HG03521 (cell line): ENCODE data around the gene DPP6.

Source experiments
- ATAC-seq: cut with Tn5 transposase; IDR thresholded peaks from one replicate; pipeline ENCODE4 v1.9.1; 2021; ENCODE audit warnings: mild to moderate bottlenecking, moderate library complexity; ENCODE audit not compliant: unreplicated experiment

Gene DPP6

DNA sequence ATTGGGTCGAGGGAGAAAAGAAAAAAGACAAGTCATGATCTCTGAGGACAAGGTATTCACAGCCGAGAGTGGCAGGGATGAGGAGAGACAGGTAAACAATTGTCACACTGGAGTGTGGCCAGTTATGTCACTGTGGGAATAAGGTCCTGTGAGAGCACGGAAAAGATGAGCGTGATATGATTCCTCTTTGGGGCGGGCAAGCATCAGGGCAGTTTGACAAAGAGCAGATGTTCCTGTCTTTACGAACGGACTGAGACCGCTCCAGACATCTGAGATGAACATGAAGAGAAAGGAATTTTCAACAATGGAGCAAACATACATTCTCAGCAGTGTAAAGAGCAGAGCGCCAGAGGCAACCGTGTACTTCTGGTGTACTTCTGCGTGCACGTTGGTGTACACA lies 278.1 kb downstream of the DPP6 start:
- ATAC-seq: no peak

DNA sequence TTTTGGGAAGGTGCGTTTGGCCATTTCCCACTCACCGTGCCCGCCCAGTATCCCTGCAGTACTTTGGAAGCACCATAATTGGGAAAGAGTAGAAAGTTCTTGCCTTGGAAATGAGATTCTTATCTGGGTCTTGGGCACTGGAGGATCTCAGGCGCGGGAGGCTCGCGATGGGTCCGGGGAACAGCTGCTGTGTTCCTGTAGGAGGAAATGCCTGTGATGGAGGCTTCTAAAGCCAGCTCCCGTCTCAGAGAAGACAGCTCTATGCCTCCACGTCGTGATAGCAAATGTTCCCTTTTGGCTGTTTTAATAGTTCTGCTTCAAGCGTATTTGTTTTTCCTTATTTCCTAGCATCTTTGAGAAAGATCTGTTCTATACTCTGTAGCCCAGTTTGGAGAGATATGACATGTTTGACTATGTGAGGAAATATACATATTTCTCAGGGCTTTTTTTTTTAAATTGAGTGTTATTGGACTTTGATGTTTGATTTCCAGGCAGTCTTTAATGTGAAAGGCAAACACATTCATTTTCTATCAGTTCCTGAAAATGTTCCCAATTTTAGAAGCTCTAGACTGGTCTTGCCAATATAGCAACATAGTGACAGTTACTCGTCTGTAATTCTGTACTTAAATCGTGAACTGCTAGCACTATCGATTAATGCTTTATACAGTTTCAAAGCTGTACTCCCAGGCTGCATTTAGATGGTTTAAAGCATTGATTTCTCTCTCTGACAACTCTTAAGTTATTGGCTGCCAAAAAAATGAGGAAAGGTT lies 280.8 kb downstream of the DPP6 start:
- no peak for ATAC-seq

DNA sequence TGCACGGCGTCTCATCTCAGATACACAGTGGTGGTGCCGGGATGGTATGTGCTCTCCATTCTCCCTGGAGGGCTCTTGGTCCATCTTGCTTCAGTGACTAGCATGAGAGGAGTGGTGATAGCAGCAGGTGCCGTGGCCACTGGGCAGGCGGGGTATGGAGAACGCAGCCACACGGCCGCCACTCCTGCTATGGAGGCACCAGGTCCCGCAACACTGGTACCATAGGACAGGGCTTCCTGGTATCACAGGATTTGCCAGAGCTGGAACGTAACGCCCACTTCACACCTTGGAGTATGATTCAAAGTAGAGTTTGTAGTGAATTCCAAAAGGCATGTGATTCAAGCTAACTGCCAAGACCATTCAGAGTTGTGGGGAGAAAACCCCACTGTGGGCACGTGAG lies 284.1 kb downstream of the DPP6 start:
- no peak for ATAC-seq

DNA sequence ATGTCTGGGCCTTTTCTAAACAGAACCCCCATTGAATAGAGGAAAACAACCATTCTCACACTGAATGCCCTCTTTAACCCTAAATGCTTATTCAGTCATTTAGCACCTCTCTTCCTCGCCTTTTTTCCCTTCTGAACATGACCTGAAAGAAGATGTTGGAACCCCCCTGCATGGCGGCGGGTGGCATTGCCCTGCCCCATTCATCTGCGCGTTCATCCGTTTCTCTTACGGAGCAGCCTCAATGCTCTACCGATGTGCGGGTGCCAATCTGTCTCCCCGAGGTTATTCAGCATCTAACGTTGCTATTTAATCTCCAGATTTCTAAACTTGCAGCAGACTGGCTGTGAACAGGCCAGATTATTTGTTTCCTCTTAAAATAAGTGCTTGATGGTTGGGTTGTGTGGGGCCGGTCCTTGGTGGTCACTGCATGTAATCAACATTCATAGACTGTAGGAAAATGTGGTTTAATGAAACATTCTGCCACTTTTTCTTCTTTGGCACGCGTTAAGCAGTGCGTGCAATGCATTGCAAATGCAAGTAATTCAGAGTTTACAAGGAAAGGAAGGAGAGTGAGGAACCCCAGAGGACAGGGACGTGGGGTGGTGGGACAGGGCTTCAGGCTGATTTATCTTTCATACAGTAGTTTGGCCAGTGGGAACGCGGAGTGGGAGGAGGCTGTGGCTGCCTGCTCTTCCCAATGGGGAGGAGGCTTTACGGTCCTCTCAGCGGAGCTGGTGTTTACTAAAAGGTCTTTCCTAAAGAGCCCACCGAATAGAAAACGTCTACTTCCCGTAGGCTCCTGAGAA lies 286.7 kb downstream of the DPP6 start:
- no peak for ATAC-seq

DNA sequence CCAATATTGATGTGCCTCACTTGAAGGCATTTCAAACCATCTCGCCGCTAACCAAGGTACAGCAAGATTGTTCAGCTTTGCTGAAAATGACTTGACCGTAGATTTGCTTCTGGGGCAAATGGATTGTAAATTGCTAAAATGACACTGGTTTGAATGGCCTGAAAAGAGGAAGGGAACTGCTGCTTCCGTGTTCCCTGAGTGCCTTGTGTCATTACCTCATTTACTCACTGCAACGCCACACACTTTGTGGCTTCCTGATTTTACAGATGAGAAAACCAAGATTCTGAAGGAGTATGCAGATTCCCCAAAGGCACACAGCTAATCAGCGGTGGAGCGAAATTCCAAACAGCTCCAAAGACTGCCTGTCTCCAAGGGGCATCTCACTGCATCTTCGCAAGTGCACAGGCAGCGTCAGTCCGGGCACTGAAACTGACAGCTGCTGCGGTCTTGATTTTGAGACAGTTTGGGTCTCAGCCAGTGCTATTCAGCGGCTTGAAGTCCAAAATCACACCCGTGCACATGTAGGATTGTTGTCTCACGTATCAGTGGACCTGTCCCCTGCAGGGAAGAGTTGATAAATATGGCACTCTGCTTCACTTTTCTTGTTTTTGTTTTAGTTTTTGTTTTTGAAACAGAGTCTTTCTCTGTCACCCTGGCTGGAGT lies 290.9 kb downstream of the DPP6 start:
- ATAC-seq: no peak

DNA sequence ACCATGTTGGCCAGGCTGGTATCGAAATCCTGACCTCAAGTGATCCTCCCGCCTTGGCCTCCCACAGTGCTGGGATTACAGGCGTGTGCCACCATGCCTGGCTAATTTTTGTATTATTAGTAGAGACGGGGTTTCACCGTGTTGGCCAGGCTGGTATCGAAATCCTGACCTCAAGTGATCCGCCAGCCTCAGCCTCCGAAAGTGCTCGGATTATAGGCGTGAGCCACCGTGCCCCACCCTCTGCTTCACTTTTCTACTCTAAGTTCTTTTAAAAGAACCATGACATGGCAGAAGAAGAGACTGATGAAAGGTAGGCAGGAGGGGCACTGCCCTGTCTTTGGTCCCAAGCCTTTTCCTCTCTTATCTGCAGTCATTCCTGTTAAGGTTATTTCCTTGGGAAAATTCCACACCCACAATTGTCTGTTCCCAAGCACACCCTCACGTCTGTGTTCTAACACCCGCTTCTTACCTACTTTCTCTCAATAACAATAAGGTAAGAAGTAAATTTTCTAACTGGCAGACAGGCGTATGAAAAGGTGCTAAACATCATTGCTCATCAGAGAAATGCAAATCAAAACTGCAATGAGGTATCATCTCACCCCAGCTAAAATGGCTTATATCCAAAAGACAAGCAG lies 291.7 kb downstream of the DPP6 start:
- ATAC-seq: no peak

DNA sequence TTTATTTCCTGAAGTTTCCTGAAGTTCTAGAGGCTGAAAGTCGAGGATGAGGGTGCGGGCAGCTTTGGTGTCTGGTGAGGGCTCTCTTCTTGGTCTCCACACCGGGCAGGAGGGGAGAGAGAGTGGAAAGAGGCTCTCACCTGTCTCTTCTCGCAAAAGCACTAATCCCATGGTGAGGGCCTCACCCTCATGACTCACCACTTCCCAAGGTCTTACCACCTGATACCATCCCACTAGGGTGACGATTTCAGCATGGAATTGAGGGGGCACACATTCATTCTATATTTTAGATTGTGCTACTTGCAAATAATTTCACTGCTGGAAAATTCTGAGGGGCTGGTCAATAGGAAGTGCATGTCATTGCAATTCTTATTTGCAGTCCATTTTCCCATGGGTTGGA lies 292.9 kb downstream of the DPP6 start:
- no peak for ATAC-seq

DNA sequence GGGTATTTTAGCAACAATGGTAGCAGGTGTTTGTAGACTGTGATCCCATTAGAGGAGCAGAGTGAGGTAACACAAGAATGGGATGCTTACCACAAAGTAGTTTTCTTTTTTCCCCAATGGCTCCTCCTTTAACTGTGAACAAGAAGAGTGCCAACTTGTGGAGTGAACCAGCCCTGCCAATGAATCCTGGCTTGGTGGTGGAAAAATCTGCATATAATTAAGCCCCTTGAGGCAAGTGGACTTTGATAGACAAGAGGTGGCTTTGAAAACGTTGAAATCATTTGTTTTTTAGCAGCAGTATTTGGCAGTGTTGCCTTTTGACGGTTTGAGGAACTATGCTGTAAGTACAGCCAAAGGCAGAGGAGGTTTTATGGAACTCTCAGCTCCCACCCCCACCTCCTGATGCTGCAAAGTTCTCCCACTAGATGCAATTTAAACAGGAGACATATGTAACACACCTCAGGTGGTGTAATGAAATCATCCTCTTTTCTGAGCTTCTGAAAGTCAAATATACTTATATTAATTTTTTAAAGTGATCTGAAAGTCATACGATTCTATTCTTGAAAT lies 295.6 kb downstream of the DPP6 start:
- ATAC-seq: no peak

DNA sequence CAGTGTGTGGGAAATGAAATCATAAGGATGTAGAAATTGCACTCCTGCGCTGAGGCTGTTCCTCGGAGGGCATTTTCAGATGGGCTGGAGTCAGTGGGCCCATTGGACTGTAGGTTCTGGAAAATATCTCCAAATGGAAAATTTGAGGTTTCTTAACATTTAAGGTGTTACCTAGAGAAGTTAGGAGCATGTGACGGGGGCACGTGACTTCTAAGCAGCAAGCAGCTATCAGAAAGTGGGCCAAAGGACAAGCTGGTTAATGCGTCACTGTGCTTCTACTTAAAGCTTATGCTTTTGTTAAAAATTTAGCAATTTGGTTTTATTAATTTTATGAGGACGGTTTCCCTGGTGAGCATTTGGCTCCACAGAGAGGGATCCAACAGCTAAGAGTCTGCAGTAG lies 298.7 kb downstream of the DPP6 start:
- no peak for ATAC-seq

DNA sequence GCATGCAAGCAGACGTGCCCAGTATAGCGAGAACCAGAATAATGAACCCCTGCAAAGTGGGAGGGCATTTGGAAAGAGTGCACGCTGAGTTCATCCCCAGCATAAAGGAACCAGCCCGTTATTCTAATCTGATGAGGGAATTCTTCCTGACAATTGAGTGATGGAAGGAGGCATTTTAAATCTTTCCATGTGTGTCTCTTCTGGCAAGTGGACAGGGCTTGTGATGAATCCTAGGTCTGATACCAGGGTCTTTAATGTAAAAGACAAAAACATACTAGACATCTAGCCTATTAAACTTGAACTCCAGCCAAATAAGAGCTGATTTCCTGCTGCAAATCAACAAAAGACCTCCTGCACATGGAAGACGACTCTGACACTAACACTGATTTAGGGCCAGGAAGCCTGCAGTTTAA lies 301.2 kb downstream of the DPP6 start:
- no peak for ATAC-seq

DNA sequence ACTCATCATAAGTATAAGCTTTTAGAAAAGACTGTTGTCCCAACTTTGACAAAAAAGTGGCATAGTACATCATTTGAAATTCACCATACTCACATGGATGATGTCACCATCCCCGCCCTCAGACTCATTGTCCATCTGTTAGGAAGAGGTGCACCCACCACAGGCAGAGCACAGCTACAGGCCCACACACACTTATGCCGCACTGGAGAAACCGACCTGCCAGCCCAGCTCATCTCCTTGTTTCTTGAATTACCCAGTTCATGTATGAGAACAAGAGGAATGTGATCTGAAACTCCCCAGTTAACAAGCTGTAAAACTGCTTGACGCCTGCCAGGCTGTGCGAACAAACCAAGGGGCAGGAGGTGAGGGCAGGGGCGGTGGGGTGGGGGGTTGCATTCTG lies 312.0 kb downstream of the DPP6 start:
- ATAC-seq: no peak

DNA sequence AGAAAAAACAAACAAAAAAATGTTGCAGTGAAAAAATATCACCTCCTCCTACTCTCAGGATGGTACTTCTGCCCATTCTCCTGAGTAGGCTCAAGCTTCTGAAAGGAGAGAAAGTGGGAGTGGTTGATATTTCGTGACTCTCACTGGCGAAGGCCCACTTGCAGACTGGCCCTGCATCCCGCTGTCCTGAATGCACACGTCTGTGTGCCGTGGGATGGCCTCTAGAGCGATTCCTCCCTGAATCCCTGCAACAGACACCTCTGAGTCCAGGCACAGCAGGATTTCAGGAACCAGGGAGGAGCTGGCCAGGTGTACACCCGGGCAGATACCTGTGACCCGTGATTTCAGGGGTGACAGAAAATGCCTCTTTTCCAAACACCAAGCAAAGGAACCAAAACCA lies 319.2 kb downstream of the DPP6 start:
- no peak for ATAC-seq

DNA sequence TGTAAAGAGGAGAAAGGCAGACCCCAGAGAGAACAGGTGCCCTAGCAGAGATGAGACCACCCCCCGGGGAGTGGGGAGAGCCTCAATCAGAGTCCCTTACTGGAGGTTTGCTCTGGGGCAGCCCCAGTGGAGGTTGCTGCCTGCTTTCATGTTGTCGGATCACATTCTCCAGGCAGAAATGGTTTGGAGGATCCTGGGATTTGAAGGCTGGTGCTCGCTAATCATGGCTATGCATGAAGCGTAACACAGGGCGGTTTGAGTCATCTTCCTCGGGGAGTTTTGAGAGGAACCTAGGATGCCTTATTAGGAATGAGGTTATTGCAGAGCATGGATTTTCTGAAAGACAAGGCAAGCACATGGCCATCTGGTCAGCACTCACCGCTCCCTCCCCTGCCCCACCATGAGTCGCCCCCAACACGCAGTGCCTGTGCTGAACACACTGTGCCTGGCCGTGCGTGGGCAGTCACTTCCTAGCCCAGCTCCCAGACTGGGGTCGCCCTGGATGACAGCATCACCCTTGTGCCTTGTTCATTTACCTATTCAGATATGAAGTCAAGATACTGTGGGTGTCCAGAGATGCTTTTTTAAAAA lies 319.9 kb downstream of the DPP6 start:
- ATAC-seq: no peak

DNA sequence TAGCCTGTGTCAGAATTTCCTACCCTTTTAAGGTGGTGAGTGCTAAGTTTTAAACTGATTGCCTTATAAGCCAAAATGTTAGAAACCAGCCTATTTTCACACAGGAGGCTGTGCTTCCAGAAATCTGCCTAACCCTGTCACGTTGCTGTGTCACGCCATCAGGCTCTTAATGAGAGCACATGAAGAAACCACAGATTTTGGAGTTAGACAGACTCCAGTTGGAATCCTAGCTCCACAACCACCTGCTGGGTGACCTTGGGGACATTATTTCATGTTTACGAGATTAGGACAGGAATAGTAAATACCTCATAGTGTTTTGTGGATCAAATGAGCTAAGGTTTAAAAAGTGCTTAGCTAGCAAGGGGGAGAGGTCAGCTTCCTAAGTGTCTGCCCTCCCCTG lies 321.8 kb downstream of the DPP6 start:
- no peak for ATAC-seq

DNA sequence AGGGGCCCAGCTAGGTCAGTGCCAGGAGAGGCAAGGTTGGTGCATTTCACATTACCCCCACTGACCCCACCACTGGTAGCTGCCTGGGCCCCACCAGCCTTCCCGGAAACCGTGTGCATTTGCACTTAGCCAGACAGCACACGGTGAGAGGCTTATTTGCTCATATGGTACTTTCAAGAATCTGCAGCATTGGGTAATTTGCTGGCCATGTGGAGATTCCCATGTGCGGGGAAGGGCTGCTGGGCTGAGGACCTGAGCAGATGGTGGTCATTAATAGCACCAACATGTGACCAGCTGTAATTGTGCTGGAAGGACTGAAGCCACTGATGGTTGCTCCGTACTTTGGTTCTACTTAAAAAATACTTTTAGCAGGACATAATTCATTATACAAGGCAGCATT lies 323.8 kb downstream of the DPP6 start:
- no peak for ATAC-seq

DNA sequence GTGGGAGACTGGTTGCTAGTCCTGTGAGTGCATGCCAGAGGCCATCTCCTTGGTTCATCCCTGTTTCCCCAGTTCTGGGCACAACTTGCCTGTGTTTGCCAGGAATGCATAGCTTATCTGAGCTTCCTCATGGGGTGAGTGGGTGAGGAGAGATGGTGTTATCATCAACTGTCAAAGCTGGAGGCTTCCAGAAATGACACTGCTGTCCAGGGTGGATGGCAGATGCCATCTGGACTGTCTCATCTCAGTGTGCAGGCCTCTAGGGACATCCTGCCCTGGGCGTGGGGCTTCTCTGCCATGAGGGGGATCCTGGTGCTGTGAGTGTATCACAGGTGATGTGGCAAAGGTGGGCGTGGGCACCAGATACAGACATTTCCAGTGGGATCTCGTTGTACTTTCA lies 328.6 kb downstream of the DPP6 start:
- no peak for ATAC-seq

DNA sequence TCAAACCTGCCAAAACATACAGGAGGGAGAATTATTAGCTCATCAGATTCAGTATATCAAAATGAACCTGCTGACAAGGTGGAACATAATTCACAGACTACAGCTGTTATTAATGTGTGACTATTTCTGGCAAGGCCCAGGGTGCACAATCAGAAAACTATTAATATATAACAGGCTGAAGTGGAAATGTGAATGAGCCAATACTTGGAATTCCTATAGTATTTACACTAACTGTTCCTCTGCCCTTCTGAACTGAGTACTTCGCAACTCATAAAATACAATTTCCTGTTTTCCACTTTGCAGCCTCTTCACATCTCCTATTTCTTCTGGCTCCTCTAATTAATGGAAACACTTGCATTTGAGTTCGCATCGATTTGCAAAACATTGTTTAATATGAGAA lies 330.8 kb downstream of the DPP6 start:
- ATAC-seq: no peak

DNA sequence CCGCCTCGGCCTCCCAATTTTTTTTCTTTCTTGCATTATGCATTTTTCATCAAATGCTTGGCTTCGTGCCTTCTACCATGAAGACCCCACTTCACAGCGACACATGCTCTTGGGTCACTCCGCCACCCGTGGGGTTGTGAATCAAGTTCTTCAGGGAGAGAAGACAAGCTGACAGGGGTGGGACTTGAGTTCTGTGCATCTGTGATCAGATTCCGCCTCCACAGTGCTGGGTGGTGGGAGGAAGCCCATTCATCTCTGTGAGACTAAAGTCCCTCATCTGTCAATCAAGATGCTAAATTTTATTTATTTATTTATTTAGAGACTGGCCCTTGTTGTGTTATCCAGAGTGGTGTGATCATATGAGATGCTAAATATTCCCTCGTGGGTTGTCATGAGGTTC lies 333.0 kb downstream of the DPP6 start:
- no peak for ATAC-seq

DNA sequence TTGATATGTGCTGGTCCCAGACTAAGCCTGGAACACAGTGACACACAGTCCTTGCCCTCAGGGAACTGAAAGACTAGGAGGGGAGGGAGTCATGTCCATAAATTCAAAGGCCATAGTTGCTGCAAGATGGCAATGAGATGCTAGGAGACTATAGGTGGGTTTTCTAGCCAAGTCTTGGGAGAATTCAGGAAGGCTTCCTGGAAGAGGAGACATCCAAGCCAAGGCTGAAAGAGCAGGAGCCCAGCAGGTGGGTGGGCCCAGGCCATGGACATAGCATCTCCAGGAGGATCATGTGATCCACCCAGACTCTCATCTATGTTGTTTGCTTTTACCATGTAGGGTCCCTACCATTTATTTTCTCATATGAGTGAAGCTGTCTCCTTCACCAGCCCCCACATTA lies 335.1 kb downstream of the DPP6 start:
- ATAC-seq: no peak

DNA sequence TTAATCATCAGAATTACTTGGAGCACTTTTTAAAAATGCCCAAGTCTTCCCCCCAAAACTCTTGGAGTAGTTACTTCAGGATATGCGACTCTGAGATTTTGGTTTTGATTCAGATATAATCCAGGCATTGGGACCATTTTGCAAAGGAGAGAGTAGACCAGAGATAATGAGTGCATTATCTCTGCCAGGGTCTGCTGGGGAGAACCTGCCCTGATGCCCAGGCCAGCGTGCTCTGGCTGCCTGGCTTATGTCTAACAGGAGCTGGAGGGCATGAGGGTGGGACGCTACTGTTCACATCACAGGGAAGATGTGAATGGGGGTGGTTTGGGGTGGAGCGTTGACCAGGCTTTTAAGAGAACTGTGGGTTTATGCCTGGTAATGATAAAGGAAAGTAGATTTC lies 336.2 kb downstream of the DPP6 start:
- ATAC-seq: no peak

DNA sequence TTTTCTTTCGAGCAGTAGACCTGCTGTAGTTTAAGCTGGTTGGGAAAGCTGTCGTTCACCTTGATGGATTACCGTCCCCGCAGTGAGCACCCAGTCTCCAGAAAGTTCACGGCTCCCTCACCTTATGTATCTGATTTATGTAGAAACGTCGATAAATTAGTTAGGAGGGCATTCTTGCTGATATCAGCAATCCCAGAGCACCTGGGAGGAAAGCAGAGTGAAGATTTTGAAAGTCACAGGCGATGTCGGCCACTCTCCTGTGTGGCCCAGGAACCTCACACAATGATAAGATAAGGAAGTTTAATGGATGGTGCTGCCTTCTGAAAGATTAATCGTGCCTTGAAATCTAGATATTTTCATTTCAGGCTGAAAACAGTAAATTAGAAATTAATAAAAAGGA lies 336.8 kb downstream of the DPP6 start:
- no peak for ATAC-seq
